ENCODE results near the gene AJAP1. TPM values are rescaled to one million over a fixed set of nuclear protein-coding genes. Genes with fewer than 3 reads are reported as not detected.

Gene AJAP1
- total RNA-seq, 1 donor from 2014 or later, result not detected

DNA sequence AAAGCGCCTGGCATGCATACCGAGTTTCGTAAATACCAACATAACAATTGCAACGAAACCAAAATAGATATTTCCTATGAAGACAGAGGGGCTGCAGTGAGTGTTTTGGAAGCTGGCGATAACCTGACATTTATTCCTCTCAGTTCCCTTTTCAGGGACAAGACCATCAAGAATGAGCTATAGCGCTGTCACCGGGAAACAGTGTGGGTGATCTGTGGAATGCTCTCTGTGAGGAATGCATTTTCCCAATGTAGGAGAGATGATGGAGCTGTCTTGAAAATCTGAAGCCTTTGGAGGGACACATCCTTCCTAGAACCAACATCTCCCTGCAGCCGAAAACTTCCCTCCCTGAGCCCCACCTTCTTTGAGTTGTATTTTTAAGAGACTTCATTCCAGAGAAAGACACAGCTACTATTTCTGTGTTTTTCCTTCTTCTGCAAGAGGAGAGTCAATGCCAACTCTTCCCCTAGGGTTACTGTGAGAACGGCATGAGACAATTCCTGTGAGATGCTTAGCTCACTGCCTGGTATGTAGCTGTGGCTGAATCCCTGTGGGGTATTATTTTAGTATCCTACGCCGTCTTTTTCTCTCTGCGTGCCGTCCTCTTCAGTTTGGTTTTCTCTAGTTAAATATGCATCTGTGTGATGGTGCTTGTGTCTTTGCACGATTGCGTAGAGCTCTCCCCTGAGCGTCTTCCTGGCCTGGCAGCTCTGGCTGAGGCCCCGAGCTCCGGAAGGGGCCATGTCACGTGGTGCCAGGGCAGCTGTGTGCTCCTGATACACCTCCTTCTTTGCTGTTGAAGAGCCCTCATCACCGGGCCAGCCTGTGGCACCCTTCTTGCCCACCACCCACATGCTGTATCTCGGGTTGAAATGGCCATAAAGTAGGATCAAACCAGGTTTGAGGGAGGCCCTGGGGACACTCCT lies 45.2 kb downstream of the AJAP1 start:
- intact Hi-C loops (cut with micrococcal nuclease), result no loop called here

DNA sequence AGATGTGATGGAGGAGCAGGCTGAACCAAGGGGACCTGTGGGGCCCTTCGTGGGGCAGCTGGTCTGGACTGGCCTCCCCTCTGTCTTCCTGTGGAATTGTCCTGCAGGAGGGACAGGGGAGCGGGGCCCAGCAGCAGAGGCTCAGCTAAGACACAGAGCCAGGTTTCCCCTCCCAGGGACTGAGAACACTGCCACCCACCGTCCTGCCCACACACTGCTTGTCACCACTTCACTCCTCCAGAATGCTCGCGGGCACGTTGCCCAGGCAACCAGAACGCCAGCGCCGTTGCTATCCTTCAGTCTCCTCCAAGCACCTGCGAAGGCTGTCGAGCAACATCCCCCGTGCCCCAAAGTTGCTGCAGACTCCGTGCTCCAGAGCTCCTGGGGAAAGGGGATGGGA lies 46.4 kb downstream of the AJAP1 start:
- intact Hi-C loops (cut with micrococcal nuclease), result no loop called here

DNA sequence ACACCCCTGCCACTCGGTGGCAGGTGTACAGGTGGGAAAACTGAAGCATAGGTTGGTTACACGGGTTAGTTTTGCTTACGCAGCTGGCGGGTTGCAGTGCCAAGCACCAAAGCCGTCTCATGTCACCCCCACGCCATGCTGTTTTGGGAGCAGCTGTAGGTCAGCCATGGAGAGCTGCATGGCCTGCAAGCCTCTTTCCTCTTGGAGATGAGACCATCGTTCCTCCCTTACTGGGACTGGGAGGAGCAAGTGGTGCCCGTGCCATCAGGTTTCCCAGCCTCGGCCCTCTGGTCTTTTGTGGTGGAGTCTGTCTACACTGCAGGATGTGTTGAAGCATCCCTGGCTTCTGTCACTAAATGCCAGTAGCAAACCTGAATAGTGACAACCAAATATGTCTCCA lies 46.9 kb downstream of the AJAP1 start:
- intact Hi-C loops (cut with micrococcal nuclease), result no loop called here

DNA sequence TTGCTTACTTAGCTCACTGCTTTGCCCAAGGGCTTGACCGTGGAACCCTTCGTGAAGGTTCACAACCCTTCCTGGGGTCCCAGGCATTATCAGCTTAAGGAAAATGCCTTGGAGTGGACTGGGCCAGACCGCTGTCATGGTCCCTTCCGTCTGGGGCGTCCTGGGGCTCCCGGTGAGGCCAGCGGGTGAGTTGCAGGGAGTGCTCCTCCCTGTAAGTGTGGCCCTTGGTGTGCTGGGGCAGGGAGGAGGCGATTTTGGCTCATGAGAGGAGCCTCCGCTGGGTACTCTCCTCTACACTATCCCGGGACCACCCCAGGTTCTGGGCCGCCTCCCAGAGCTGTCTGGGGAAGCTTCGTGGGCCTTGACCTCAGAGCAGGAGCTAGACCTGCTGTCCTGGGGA lies 48.1 kb downstream of the AJAP1 start:
- intact Hi-C loops (cut with micrococcal nuclease), result no loop called here

DNA sequence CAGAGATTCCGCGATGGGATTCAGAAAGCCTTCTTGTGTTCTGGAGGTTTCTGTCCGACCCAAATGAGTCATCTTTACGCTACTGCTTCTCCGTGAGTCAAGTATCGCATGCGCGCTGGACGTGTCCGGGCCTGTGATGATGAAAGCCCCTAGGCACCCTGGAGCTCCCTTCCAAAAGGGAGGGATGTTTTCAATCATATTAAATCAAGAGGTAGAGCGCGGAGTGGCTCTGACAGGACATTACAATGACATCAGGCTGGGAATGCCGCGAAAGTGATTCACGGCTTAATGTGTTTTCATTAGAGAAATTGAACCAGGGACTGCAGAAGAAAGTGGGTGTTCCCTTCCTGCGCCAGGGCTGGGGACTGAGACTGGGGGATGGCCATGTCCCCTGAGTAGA lies 48.5 kb downstream of the AJAP1 start:
- intact Hi-C loops (cut with micrococcal nuclease), result no loop called here

DNA sequence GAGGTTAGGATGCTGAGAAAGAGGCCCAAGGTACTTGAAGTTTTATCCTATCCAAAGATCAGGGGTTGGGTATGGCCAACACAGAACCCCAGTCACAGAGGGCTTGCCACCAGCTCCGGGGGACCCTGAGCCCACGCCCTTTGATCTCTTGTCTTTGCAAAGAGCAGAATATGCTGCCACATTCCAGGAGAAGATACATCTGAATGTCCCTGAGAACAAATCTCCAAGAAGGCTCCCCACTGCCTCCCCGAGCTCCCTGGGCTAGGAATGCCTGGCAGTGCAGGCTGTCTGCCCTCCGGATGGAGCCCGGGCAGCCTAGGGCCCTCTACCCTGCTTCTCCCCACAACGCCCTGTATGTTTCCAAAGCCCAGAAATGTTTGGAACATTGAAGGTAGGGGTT lies 49.2 kb downstream of the AJAP1 start:
- intact Hi-C loops (cut with micrococcal nuclease), result no loop called here

DNA sequence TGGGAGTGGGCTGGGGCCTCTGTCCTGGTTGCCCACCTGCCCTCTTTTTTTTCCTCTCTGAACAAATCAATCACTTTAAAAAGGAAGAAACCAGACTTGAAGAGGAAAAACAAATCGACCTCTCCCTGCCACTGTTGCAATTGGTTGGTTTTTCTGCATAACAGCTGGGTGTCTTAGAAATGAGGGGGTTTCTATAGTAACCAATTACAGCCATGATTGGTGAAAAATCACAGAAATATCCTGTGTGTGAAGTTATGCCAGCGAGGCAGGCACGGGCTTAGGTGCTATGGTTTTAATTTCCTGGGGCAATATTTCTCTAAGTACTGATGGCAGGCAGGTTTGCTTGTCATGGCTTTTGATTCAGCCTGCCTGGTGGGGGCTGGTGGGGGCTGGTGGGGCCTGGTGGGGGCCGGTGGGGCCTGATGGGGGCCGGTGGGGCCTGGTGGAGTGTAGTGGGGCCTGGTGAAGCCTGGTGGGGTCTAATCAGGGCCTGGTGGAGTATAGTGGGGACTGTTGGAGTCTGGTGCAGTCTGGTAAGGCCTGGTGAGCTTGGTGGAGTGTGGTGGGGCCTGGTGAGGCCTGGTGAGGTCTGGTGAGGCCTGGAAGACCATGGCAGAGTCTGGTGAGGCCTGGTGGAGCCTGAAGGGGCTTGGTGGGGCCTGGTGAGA lies 54.6 kb downstream of the AJAP1 start:
- intact Hi-C loops (cut with micrococcal nuclease), result no loop called here

DNA sequence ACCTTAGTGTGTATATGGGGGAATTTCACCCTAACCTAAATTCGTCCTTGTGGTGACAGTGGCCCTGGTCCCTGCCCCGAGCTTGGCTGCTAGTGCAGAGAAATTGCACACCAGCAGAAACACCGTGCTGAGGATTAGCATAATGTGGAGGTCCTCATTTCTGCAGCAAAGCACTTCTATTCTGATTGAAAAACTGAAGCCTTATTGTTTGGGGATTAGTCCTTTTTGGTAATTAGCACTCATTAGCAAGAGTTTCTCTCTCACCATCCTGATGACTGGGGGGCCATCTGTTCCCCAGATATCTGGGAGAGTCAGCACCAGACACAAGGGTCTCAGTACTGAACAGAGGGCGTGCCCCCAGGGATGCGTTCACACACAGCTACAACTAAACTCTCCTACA lies 55.2 kb downstream of the AJAP1 start:
- intact Hi-C loops (cut with micrococcal nuclease), result no loop called here

DNA sequence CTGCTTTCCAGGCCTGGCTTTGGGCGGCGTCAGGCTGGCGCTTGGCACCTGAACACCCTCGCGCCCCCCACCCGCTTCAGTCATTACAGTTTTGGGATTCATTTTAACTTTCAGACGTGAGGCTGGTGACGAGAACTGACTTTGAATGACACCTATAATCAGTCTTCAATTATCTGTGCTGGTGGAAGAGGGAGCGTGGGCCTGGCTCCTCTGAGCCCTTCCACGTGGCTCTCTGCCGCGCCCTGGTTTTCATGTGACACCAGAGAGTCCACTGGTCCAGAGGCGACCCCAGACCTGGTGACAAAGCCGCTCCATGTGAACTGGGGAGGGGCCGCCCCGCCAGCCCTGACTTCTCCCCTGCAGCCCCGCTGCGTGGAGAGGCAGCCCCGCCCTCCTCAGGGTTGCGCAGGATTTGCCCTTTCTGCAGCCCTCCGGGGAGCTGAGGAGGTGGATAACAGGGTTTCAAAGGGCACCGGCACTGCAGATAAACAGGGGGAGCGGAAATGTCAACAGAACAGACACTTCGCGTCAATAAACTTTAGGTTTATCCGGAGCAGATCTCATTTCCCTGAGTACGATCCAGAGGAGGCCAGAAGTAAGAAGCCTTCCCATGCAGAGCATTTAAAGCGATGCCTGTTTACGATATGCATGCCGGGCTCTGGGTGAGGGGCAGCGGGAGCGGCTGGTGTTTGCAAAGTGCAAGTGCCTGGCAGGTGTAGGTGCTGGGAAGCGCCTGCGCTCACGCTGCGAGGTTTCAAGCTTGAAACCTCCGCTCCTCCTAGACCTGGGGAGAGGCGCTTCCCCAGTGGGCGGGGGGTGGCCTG lies 56.4 kb downstream of the AJAP1 start:
- intact Hi-C loops (cut with micrococcal nuclease), result no loop called here

DNA sequence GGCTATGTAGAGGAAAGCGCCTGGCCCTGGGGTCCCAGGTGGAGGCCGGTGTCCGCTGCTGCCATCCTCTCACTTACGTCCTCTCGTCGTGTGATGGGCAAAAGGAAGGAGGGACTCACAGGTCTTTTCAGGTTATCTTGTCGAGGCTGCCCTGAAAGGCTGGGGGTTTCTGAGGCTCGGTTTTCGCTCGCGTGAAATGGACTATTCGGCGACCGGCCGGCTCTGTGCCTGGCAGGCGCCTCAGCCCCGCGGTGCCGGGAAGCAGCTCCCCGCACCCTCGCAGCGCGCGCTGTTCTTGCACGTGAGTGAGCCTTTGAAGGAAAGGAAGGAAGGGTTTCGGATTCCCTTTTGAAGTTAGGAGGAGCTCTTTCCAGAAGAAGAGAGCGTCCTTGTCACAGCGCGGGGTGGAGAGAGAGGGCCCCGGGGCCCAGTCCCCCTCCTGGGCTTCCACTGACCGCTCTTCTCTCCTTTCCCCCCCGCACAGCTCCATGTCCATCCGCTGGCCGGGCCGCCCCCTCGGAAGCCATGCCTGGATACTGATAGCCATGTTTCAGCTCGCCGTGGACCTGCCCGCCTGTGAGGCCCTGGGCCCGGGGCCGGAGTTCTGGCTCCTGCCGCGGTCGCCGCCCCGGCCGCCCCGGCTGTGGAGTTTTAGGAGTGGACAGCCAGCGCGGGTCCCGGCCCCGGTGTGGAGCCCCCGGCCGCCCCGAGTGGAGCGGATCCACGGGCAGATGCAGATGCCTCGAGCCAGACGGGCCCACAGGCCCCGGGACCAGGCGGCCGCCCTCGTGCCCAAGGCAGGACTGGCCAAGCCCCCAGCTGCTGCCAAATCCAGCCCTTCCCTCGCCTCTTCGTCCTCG lies 57.2 kb downstream of the AJAP1 start:
- intact Hi-C loops (cut with micrococcal nuclease), result no loop called here

DNA sequence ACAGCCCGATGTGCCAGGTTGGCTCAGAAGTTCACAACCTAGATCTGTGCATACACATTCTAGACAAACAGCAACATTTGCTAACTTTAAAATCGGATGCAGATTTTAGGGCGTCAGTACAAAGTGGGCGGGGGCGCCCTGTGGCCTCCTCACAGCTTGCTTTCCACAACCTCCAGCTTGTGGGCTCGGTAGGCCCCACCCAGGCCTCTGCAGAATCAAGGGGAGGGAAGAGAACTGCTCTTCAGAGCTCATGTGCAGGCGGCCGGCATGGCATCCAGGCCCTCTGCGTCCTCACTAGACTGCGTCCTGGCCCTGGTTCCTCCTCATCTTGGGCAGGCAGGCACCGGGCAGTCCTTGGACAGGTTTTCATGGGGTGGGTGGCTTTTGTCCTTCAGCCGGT lies 59.3 kb downstream of the AJAP1 start:
- intact Hi-C loops (cut with micrococcal nuclease), result no loop called here

DNA sequence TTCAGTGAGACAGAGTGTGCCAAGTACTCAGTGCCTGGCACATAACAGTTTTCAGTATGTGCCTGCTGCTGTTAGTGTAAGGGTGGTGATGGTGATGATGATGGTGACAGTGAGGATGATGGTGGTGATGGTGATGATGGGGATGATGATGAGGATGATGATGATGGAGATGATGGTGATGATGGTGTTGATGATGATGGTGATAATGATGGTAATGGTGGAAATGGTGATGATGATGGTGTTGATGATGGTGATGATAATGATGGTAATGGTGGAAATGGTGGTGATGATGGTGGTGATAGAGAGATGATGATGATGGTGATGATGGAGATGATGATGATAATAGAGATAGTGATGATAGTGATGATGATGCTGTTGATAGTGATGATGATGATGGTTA lies 62.0 kb downstream of the AJAP1 start:
- intact Hi-C loops (cut with micrococcal nuclease), result no loop called here

DNA sequence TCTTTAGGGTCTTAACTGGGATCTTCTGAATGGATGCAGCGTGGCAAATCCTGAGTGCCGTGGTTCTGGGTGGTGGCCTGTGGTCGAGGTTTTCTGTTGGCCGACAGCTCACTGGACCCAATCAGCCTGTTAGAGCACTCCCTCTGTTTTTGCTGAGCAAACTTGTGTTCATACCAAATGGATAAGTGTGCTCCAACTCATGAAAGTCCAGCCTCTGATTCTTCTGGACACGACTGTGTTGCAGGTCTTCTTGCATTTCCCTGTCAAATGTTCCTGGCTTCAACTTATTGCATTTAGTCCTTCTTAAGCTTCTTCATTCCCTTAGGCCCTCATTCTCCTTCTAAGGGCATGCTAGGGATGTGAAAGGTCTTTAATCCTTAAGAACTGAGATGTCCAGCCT lies 63.7 kb downstream of the AJAP1 start:
- intact Hi-C loops (cut with micrococcal nuclease), result no loop called here

DNA sequence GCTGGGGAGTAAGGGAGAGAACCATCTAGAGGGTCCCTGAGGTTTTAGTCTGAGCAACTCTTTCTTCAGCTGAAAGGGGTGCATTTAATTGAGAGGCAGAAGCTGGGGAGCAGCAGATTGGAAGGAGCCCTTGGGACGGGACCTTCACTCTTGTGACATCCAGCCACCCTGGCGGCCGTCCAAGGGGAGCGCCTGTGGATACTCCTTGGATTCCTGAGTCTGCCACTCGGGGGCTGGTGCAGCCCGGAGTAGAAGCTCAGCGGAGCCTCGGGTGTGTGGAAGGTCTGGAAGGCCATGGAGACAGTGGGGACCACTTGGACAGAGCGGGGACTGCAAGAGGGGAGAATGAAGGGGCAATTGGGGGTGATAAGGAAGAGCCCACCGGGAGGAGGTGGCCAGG lies 68.7 kb downstream of the AJAP1 start:
- intact Hi-C loops (cut with micrococcal nuclease), result no loop called here

DNA sequence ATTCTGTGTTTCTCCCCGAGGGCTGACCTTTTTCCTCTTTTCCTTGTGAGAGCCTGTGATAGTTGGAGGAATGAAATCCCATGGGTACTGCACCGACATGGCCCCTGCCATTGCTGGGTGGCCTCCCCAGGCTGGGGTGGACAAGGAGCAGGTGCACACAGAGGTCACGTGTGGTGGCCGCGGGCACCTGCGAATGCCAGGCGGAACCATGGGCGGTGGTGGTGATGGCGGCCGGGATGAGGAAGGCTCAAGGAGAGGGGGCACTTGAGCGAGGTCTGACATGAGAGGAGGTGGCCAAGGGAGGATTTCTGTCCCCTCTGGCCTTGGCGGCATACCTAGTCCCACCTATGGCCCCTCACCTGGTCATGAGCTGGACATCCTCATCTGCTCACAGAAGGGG lies 69.6 kb downstream of the AJAP1 start:
- intact Hi-C loops (cut with micrococcal nuclease), result no loop called here

DNA sequence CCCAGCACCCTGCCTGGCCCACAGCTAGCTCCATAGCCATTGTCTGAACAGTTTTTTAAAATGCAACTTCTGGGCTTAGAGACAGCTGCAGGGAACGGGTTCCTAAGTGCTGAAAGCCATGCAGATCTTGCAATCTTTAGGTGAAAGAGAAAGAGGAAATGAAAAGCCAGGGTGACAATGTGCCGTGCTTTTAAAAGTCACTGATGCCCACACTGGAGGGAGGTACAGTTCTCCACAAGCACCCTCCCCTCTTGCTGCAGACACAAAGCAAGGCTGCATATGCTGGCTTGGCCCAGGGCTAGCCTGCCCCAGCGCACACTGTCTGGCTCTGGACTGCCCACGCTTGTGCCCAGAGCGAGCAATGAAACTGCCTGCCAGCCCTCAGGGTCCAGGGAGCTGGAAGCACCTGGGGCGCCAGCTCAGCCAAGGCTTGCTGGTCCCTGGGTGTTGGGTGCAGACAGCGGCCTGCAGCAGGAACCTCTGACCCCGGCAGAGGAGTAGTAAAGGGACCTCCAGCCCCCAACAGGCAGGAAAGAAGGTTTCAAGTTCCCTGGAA lies 70.4 kb downstream of the AJAP1 start:
- intact Hi-C loops (cut with micrococcal nuclease), result no loop called here

DNA sequence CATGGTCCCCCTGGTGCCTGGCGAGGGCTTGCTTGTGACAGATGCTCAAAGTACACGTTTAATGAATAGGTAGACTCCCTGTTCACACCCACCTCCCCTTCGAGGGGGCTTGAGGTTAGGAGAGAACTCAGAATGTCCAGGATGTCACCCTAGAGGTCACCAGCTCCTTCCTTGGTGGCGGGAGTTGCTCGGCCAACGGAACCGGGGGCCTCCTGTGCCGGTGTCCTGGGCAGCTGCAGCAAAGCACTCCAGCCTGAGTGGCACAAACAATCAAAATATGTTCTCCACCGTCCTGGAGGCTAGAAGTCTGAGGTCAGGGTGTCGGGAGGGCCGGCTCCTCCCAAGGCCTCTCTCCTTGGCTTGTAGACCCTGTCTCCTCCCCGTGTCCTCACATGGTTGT lies 71.0 kb downstream of the AJAP1 start:
- intact Hi-C loops (cut with micrococcal nuclease), result no loop called here

DNA sequence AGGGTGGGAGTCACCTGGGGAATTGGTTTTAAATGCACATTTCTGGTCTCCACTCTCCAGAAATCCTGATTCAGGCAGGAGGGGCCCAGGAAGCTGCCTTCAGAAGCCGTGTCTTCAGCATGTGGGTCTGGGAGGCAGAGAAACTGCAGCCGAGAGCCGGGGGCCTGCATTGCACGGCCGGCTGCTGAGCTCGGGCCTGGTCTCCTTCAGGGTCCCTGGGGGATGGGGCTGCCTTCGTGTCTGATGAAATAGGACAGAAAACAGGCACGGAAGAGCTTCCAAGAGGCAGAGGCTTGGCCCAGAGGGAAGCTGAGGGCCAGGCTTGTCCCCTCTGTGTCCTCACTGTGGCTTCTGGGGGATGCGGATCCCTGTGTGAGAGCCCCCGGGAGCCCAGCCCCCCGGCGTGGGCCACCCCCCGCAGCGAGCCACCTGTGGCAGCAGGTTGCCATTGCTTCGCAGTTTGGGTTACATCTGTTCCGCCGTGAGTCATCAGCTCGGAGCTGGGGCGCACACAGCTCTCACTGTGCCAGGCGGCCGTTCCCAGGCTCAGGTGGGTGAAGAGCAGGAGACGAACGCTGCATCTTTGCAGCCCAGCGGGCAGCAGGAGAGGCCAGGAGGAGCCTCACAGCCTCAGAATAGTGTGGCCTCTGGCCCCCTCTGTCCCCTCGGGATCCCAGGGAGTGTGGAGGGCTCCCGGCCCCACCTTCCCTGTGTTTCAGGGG lies 72.4 kb downstream of the AJAP1 start:
- intact Hi-C loops (cut with micrococcal nuclease), result no loop called here

DNA sequence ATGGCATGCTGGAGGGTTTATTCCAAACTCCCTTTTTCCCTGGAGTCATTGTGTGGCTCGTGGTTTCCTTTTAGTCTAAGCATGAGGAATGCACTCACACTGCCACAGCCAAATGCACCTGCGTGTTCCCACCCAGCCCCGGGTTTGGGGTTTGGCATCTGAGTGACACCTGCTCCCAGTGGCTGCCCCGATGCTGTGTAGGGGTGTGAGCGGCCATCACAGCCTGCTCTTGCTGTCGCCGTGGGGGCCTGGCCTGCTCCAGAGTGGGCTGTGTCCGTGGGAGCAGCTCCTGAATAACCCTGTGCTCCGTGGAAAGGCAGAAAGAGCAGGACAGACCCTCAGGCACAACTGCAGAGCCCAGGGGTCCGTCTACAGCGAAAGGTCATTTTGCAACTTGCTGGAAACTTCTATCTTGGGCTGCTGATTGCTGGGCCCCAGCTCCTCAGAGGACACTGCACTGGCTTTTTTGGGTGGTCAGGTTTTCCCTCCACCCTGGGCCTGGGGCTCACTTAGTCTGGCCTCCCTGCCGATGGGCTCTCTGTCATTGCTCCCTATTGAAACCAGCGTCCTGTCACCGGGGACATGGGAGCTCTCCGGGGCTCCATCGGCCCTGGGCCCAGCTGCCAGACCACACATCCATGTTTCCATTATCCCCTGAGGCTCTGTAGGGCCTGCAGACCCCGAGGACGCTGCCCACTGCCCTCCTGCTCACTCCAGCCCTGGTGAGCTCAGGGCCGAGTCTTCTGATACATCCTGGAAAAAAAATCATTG lies 74.1 kb downstream of the AJAP1 start:
- intact Hi-C loops (cut with micrococcal nuclease), result no loop called here

Data from T-helper 1 cell treated with Interleukin-12 subunit alpha and Interleukin-12 subunit beta and Interleukin-4 antibody, amounts not matched to agents 30 ng/mL and 1 ng/mL, for 36 hours (primary cell).